Endodermal cell (in vitro differentiated cells): ENCODE measurements around the gene ARHGAP45. TPM values are rescaled to one million over a fixed set of nuclear protein-coding genes. Genes with fewer than 3 reads are reported as not detected.

Source experiments
- DNase-seq: peaks from one replicate; pipeline ENCODE4 v3.0.0-alpha.2; 2017
- H3K27ac ChIP-seq: 2 replicates; pipeline ENCODE4 v1.5.1; 2013; ENCODE audit warnings: mild to moderate bottlenecking, low read depth, low read length, moderate library complexity
- H3K27me3 ChIP-seq: 2 replicates; pipeline ENCODE4 v1.6.1; 2013; ENCODE audit warnings: mild to moderate bottlenecking, low read length, moderate library complexity; ENCODE audit not compliant: insufficient read depth, control insufficient read depth, poor library complexity, severe bottlenecking
- H3K36me3 ChIP-seq: 2 replicates; pipeline ENCODE4 v1.7.0; 2013; ENCODE audit warnings: mild to moderate bottlenecking, low read length, moderate library complexity; ENCODE audit not compliant: control insufficient read depth, insufficient read depth
- H3K4me1 ChIP-seq: one replicate; pipeline ENCODE4 v1.7.0; 2013; ENCODE audit warnings: low read length; ENCODE audit not compliant: control insufficient read depth, insufficient read depth
- H3K4me3 ChIP-seq: 2 replicates; pipeline ENCODE4 v1.5.1; 2013; ENCODE audit warnings: mild to moderate bottlenecking, low read length, moderate library complexity
- H3K9ac ChIP-seq: 2 replicates; pipeline ENCODE4 v1.6.1; 2013; ENCODE audit warnings: mild to moderate bottlenecking, low read length, moderate library complexity; ENCODE audit not compliant: poor library complexity, severe bottlenecking; ENCODE audit errors: extremely low read depth
- H3K9me3 ChIP-seq: 2 replicates; pipeline ENCODE4 v1.6.1; 2013; ENCODE audit warnings: mild to moderate bottlenecking, low read length, moderate library complexity; ENCODE audit not compliant: control insufficient read depth
- H3K27ac Mint-ChIP-seq: 2 replicates; pipeline ENCODE4 v1.8.0; 2020; ENCODE audit warnings: mixed read lengths
- H3K27me3 Mint-ChIP-seq: 2 replicates; pipeline ENCODE4 v1.8.0; 2021; ENCODE audit warnings: mild to moderate bottlenecking, mixed read lengths; ENCODE audit not compliant: insufficient read depth
- H3K36me3 Mint-ChIP-seq: 2 replicates; pipeline ENCODE4 v1.8.0; 2020; ENCODE audit warnings: low read depth, mixed read lengths
- H3K4me1 Mint-ChIP-seq: 2 replicates; pipeline ENCODE4 v1.8.0; 2020; ENCODE audit warnings: mixed read lengths
- H3K4me3 Mint-ChIP-seq: 2 replicates; pipeline ENCODE4 v1.8.0; 2020; ENCODE audit warnings: mild to moderate bottlenecking, moderate library complexity, mixed read lengths
- H3K9me3 Mint-ChIP-seq: 2 replicates; pipeline ENCODE4 v1.8.0; 2020; ENCODE audit warnings: mild to moderate bottlenecking, mixed read lengths
- CTCF ChIP-seq: fragments of 200-600 bp; sonication (generic); conservative IDR thresholded peaks from 2 replicates; pipeline ENCODE4 v1.5.0; 2021; ENCODE audit warnings: antibody characterized with exemption, mild to moderate bottlenecking
- WGBS, 2 experiments: methylation state at CpG; one replicate each; pipeline versions ENCODE4 v1.1.5 to v1.1.7; 2013; ENCODE audit warnings: missing lambda C conversion rate in 2 of 2, mixed read lengths in 1 of 2; ENCODE audit not compliant: insufficient coverage in 1 of 2, insufficient read length in 1 of 2; 5-methylcytosine and 5-hydroxymethylcytosine counted together
- total RNA-seq, 2 donors: library from RNA; stranded (reverse); fragmentation: NEBNext Ultra II Directional in 1 of 2; extraction: Animal tissue kit (Norgen Biotek cat#: 25700) in 1 of 2; gene quantifications; 2 replicates in 1 of 2; 3 replicates in 1 of 2; pipeline ENCODE4 v1.2.1, GENCODE V29; 2021

ARHGAP45 gene
- total RNA-seq, 2 donors from 2014 or later, result 14.8 to 17.1 TPM

GRCh38 chr19:1088416-1089010 lies 21.5 kb downstream of the ARHGAP45 start:
- Mint-ChIP-seq H3K4me1 (peaks cover under 1% of the 10 kb centered on the region), H3K36me3 (peaks cover 35% of the 10 kb centered on the region), H3K27me3 (no peaks in the 10 kb centered on the region), H3K9me3 (no peaks in the 10 kb centered on the region), H3K4me3 (no peak overlapping the region), H3K27ac (no peak overlapping the region)
- no peaks in the 10 kb centered on the region for H3K9me3 ChIP-seq
- H3K9ac ChIP-seq, result no peak overlapping the region
- no peak for DNase-seq
- TF ChIP-seq CTCF, result no peak
- peaks cover 36% of the 10 kb centered on the region for H3K36me3 ChIP-seq
- no peaks in the 10 kb centered on the region for H3K27me3 ChIP-seq
- H3K27ac ChIP-seq, result no peak overlapping the region
- H3K4me3 ChIP-seq, result no peak overlapping the region
- H3K4me1 ChIP-seq, result no peaks in the 10 kb centered on the region
- 94 to 100% methylated on average over 13 to 27 of the region's 27 CpGs for WGBS, 2 experiments

- Mint-ChIP-seq H3K9me3 (no peaks in the 10 kb centered on the region), H3K27ac (no peak overlapping the region), H3K4me3 (no peak overlapping the region), H3K36me3 (peaks cover 39% of the 10 kb centered on the region), H3K4me1 (peaks cover 2% of the 10 kb centered on the region), H3K27me3 (no peaks in the 10 kb centered on the region)
- no peak overlapping the region for H3K4me3 ChIP-seq
- DNase-seq, result no peak
- peaks cover 40% of the 10 kb centered on the region for H3K36me3 ChIP-seq
- H3K9ac ChIP-seq, result no peak overlapping the region
- TF ChIP-seq CTCF, result no peak
- WGBS, 2 experiments, result 94 to 95% methylated on average over 17 to 32 of the region's 32 CpGs
- no peaks in the 10 kb centered on the region for H3K9me3 ChIP-seq
- H3K27me3 ChIP-seq, result no peaks in the 10 kb centered on the region
- no peaks in the 10 kb centered on the region for H3K4me1 ChIP-seq
- no peak overlapping the region for H3K27ac ChIP-seq
These were observed 22.3 kb downstream of the ARHGAP45 start for GRCh38 chr19:1089126-1089771.

GRCh38 chr19:1089891-1090290 lies 22.9 kb downstream of the ARHGAP45 start:
- peaks cover 4% of the 10 kb centered on the region for H3K4me1 Mint-ChIP-seq
- WGBS, 2 experiments, result 95 to 100% methylated on average over 3 to 22 of the region's 22 CpGs
- H3K4me3 ChIP-seq, result no peak overlapping the region
- H3K36me3 ChIP-seq, result peaks cover 40% of the 10 kb centered on the region
- no peaks in the 10 kb centered on the region for H3K4me1 ChIP-seq
- H3K27ac ChIP-seq, result no peak overlapping the region
- H3K9me3 Mint-ChIP-seq, result no peaks in the 10 kb centered on the region
- no peaks in the 10 kb centered on the region for H3K27me3 Mint-ChIP-seq
- DNase-seq, result no peak
- H3K27ac Mint-ChIP-seq, result no peak overlapping the region
- no peak overlapping the region for H3K9ac ChIP-seq
- TF ChIP-seq CTCF, result no peak
- H3K36me3 Mint-ChIP-seq, result peaks cover 38% of the 10 kb centered on the region
- no peaks in the 10 kb centered on the region for H3K27me3 ChIP-seq
- H3K9me3 ChIP-seq, result no peaks in the 10 kb centered on the region
- H3K4me3 Mint-ChIP-seq, result no peak overlapping the region
